HFFc6 (cell line): Measurements from ENCODE around the gene COL1A2. TPM values are rescaled to one million over a fixed set of nuclear protein-coding genes. Genes with fewer than 3 reads are reported as not detected.

Experiments used
- DNase-seq: peaks from one replicate; pipeline ENCODE4 v3.0.0-alpha.2; 2018
- H3K27ac Mint-ChIP-seq: 2 replicates; pipeline ENCODE4 v1.8.0; 2020; ENCODE audit warnings: mild to moderate bottlenecking, mixed read lengths
- H3K27me3 Mint-ChIP-seq: 2 replicates; pipeline ENCODE4 v1.8.0; 2021; ENCODE audit warnings: mild to moderate bottlenecking, moderate library complexity, mixed read lengths; ENCODE audit not compliant: insufficient read depth
- H3K36me3 Mint-ChIP-seq: 2 replicates; pipeline ENCODE4 v1.8.0; 2021; ENCODE audit warnings: low read depth, mixed read lengths
- H3K4me1 Mint-ChIP-seq: 2 replicates; pipeline ENCODE4 v1.8.0; 2020; ENCODE audit warnings: low read depth, mixed read lengths
- H3K4me3 Mint-ChIP-seq: 2 replicates; pipeline ENCODE4 v1.8.0; 2020; ENCODE audit warnings: mild to moderate bottlenecking, moderate library complexity, mixed read lengths
- H3K9me3 Mint-ChIP-seq: 2 replicates; pipeline ENCODE4 v1.8.0; 2020; ENCODE audit warnings: mild to moderate bottlenecking, mixed read lengths
- total RNA-seq, 6 experiments: library from RNA; stranded (reverse); fragmentation: NEBNext Ultra II Directional; extraction: Animal tissue kit (Norgen Biotek cat#: 25700); gene quantifications; 2 replicates in 1 of 6; 3 replicates in 5 of 6; pipeline ENCODE4 v1.2.3, GENCODE V29; 2021
- TF ChIP-seq, protein P1 (sequence below): fragments of 200-600 bp; sonication (generic); IDR thresholded peaks from 2 replicates; pipeline ENCODE4 v1.5.0; 2021; ENCODE audit warnings: antibody characterized with exemption, mild to moderate bottlenecking

COL1A2 gene
- total RNA-seq, 6 experiments from 2014 or later, result 3,728 to 6,317 (median 3,918) TPM

DNA sequence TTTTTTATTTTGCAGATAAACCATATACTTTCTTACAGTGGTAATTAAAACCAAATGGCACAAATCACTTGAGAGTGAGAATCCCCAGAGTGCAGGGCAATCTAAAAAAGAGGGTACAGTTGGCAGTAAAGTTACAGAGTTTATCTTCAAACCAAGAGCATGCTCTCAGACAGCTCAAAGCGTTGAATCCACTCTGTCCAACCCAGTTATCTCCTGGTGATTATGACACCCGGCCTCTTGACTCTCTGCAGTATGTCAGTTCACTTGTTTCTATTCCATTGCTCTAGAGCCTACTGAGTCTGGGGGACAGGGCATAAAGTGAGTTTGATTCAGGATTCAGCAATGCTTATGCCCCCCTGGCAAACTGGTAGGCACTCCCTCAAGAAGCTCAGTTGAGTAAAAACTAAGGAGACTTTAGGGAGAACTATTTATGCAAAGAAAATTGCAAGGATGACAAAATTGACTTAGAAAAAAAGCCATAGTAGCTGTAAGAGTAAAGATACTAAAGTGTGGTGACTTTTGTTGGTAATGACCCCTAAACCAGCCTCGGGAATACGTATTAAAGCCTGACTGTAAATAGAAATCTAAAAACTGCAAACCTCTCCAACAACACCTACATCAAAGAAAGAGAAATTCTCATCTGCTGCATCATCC is 55.5 kb downstream of the COL1A2 start:
- H3K4me1 Mint-ChIP-seq, result peaks cover 18% of the 10 kb centered on the region
- H3K27ac Mint-ChIP-seq, result no peak overlapping the region
- DNase-seq, result no peak
- TF ChIP-seq, protein P1, sequence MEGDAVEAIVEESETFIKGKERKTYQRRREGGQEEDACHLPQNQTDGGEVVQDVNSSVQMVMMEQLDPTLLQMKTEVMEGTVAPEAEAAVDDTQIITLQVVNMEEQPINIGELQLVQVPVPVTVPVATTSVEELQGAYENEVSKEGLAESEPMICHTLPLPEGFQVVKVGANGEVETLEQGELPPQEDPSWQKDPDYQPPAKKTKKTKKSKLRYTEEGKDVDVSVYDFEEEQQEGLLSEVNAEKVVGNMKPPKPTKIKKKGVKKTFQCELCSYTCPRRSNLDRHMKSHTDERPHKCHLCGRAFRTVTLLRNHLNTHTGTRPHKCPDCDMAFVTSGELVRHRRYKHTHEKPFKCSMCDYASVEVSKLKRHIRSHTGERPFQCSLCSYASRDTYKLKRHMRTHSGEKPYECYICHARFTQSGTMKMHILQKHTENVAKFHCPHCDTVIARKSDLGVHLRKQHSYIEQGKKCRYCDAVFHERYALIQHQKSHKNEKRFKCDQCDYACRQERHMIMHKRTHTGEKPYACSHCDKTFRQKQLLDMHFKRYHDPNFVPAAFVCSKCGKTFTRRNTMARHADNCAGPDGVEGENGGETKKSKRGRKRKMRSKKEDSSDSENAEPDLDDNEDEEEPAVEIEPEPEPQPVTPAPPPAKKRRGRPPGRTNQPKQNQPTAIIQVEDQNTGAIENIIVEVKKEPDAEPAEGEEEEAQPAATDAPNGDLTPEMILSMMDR, result no peak
- H3K27me3 Mint-ChIP-seq, result peaks cover 2% of the 10 kb centered on the region; the same call in 1 of the 2 replicates
- no peak overlapping the region for H3K4me3 Mint-ChIP-seq
- H3K9me3 Mint-ChIP-seq, result no peaks in the 10 kb centered on the region
- no peaks in the 10 kb centered on the region for H3K36me3 Mint-ChIP-seq

DNA sequence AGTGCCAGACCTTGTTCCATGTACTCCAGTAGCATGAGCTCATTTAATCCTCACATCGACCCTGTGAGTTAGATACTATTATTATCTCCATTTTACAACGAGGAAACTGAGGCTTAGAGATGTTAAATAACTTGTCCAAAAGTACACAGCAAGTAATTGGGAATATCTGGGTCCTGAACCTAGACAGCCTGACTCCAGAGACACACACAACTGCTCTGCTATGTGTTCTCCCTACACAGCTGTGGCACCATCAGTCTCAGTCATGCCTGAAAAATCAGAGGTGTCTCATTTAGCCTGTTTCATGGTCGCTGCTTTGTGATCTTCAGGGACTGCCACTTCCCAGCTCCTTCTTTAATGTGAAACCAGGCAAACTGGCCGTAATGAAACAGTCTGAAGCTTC is 56.5 kb downstream of the COL1A2 start:
- peaks cover 8% of the 10 kb centered on the region for H3K4me1 Mint-ChIP-seq
- H3K4me3 Mint-ChIP-seq, result no peak overlapping the region
- H3K9me3 Mint-ChIP-seq, result no peaks in the 10 kb centered on the region
- H3K27ac Mint-ChIP-seq, result no peak overlapping the region
- no peaks in the 10 kb centered on the region for H3K36me3 Mint-ChIP-seq
- H3K27me3 Mint-ChIP-seq, result peaks cover 2% of the 10 kb centered on the region; the same call in 1 of the 2 replicates
- no peak for DNase-seq
- TF ChIP-seq, protein P1, result no peak

DNA sequence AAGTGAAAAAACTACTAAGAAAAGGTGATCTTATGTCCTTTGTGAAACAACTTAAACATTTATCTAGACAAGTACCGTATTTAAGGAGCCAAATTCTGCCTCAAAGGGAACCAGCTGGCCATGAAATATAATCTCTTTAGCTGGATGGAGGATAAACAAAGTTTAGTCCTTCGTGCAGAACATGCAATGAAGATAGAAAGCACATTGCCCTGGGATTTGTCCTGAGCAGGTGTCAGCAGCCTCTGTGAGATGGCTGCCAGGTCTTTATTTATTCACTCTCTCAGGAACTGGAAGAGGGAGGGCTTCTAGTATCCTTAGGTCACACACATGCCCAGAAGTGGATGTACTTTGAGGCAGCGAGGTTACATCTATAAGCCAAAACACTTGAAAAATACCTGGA is 57.5 kb downstream of the COL1A2 start:
- peaks cover 6% of the 10 kb centered on the region; the same call in 1 of the 2 replicates for H3K4me1 Mint-ChIP-seq
- peaks cover 2% of the 10 kb centered on the region; the same call in 1 of the 2 replicates for H3K27me3 Mint-ChIP-seq
- TF ChIP-seq, protein P1, result no peak
- DNase-seq, result no peak
- no peak overlapping the region for H3K27ac Mint-ChIP-seq
- no peak overlapping the region for H3K4me3 Mint-ChIP-seq
- no peaks in the 10 kb centered on the region for H3K36me3 Mint-ChIP-seq
- no peaks in the 10 kb centered on the region for H3K9me3 Mint-ChIP-seq

DNA sequence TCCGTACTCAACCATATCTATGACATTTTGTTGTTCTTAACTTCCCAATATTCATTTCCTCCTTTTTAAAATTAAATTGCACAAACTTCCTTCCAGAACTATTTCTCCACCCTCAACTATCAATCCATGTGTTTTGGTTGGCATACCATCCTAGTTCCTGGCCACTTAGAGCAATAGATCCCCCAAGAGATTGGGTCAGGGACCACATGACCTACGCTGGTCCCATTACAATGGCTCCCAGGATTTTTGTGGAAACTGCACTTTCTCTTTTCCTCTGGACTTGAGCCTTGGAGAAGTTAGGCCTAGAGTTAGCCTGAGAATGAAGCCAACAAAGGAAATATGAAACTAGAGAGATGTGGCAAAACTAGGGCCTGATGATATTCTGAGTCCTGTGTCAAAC is 59.2 kb downstream of the COL1A2 start:
- H3K36me3 Mint-ChIP-seq, result no peaks in the 10 kb centered on the region
- TF ChIP-seq, protein P1, result no peak
- H3K4me1 Mint-ChIP-seq, result peaks cover 6% of the 10 kb centered on the region; the same call in 1 of the 2 replicates
- no peak overlapping the region for H3K27ac Mint-ChIP-seq
- H3K9me3 Mint-ChIP-seq, result no peaks in the 10 kb centered on the region
- no peak for DNase-seq
- no peak overlapping the region for H3K4me3 Mint-ChIP-seq
- H3K27me3 Mint-ChIP-seq, result peaks cover 2% of the 10 kb centered on the region; the same call in 1 of the 2 replicates

DNA sequence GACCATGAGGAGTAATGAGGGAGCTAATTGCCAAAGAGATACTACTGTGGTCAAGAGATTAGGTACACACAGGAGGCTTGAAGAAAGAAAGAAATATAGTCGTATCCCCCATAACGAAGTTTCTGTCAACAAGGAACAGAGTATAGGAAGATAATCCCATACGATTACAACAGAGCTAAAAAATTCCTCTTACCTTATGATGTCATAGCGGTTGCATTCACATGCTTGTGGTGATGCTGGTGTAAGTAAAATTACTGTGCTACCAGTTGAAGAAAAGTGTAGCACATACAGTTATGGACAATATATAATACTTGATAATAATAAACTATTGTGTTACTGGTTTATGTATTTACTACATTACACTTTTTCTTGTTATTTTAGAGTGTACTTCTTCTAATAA is 63.3 kb downstream of the COL1A2 start:
- Mint-ChIP-seq H3K9me3 (no peaks in the 10 kb centered on the region), H3K36me3 (no peaks in the 10 kb centered on the region), H3K27me3 (peaks cover 3% of the 10 kb centered on the region; the same call in 1 of the 2 replicates), H3K4me1 (no peaks in the 10 kb centered on the region), H3K4me3 (no peak overlapping the region), H3K27ac (no peak overlapping the region)
- TF ChIP-seq, protein P1, result no peak
- no peak for DNase-seq
